H1 (cell line): ENCODE data around the gene PCSK4. TPM values are rescaled to one million over a fixed set of nuclear protein-coding genes. Genes with fewer than 3 reads are reported as not detected.

Experiments
- RXRA ChIP-seq: IDR thresholded peaks from 2 replicates; pipeline ENCODE4 v1.6.1; 2011; ENCODE audit warnings: low read depth, mild to moderate bottlenecking, low read length, moderate library complexity; ENCODE audit not compliant: insufficient read depth
- SP2 ChIP-seq: IDR thresholded peaks from 2 replicates; pipeline ENCODE4 v1.6.1; 2012; ENCODE audit warnings: mild to moderate bottlenecking, low read length, inconsistent platforms
- TAF1 ChIP-seq: IDR thresholded peaks from 2 replicates; pipeline ENCODE4 v1.6.1; 2011; ENCODE audit warnings: mild to moderate bottlenecking, low read depth, low read length
- polyA plus RNA-seq, 7 experiments: library from polyadenylated mRNA; depleted of rRNA in 3 of 7; stranded (reverse) in 5 of 7; unstranded in 2 of 7; fragments of >200 nt in 5 of 7; fragments of 200-250 nt in 2 of 7; gene quantifications; 1 replicate in 5 of 7; 2 replicates in 1 of 7; 4 replicates in 1 of 7; pipeline versions ENCODE4 v1.2.1 to v1.2.3, GENCODE V29; 2011 to 2013; ENCODE audit warnings: missing spikeins in 2 of 7, mixed read lengths in 2 of 7
- total RNA-seq: library from RNA; stranded (reverse); fragmentation: NEBNext Ultra II Directional; extraction: Animal tissue kit (Norgen Biotek cat#: 25700); gene quantifications from 2 replicates; pipeline ENCODE4 v1.2.1, GENCODE V29; 2021

The PCSK4 gene
- total and polyA plus RNA-seq, 2 of the 8 experiments (the other 6 are each of a cell fraction or from before 2014, with no cell fraction given), result 9.8 to 10.7 TPM

DNA sequence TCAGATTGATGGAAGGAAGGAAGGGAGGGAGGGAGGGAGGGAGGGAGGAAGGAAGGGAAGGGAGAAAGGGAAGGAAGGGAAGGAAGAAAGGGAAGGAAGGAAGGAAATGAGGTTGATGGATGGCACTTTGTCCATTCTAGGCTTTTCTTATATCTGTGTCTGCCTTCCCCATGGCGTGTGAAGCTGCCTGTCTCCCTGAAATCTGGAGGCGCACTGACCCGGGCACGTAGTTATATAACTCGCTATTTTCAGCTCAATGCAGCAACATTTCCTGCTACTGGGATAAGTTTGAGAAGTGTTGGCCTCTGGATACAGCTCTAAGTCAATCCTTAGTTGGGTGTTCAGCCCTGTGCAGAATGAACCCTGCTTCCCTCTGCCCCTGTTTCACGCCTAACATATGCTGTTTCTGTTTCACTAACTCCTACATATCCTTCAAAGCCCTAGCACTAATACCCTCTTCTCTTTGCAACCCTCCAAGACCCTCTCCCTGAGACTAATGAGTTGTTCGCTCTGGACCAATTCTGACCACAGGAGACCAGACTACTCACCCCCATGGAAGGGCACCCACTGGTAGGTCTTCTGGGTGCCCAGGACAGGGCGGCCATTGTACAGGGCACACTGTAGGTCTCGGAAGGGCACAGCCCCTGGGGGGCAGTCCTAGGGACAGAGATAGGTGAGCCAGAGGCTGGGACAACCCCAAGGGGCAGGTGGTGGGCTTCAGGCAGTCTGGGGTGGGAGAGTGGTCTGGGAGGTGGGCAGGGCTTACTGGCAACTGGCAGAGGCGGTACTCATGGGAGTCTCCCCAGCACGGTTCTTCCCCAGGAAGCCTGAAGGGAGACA lies 19.7 kb upstream of the PCSK4 start (continued):
- TF ChIP-seq RXRA, result no peak
- no peak for TF ChIP-seq SP2
- no peak for TF ChIP-seq TAF1
